HEK293 (cell line): Measurements from ENCODE around the gene MED13L.

Source experiments
- BCL11B ChIP-seq: fragments of 450-650 bp; formaldehyde crosslinking; IDR thresholded peaks from 2 replicates; pipeline ENCODE4 v1.5.1; 2016; ENCODE audit warnings: low read depth, missing biosample characterization, missing genetic modification characterization
- GLIS1 ChIP-seq: fragments of 450-650 bp; formaldehyde crosslinking; IDR thresholded peaks from 2 replicates; pipeline ENCODE4 v1.5.1; 2016; ENCODE audit warnings: missing biosample characterization, missing genetic modification characterization
- MEIS1 ChIP-seq: sonication (generic); formaldehyde crosslinking; IDR thresholded peaks from 2 replicates; pipeline ENCODE4 v1.8.1; 2022; ENCODE audit warnings: missing genetic modification reagents, mild to moderate bottlenecking, borderline replicate concordance
- PRDM1 ChIP-seq: fragments of 450-650 bp; formaldehyde crosslinking; IDR thresholded peaks from 2 replicates; pipeline ENCODE4; 2016; ENCODE audit warnings: missing biosample characterization, missing genetic modification characterization
- ZNF146 ChIP-seq: fragments of 450-650 bp; formaldehyde crosslinking; IDR thresholded peaks from 2 replicates; pipeline ENCODE4 v1.5.1; 2016; ENCODE audit warnings: missing biosample characterization, missing genetic modification characterization
- ZNF174 ChIP-seq: fragments of 450-650 bp; formaldehyde crosslinking; IDR thresholded peaks from 2 replicates; pipeline ENCODE4 v1.5.0; 2017; ENCODE audit warnings: missing biosample characterization, mild to moderate bottlenecking, missing genetic modification characterization
- ZNF19 ChIP-seq: fragments of 450-650 bp; formaldehyde crosslinking; IDR thresholded peaks from 2 replicates; pipeline ENCODE4; 2016; ENCODE audit warnings: missing biosample characterization, missing genetic modification characterization, low read depth
- ZNF2 ChIP-seq: fragments of 450-650 bp; formaldehyde crosslinking; IDR thresholded peaks from 2 replicates; pipeline ENCODE4 v1.5.1; 2016; ENCODE audit warnings: missing biosample characterization, missing genetic modification characterization
- ZNF404 ChIP-seq: fragments of 450-650 bp; formaldehyde crosslinking; IDR thresholded peaks from 2 replicates; pipeline ENCODE4 v1.5.1; 2017; ENCODE audit warnings: missing biosample characterization, missing genetic modification characterization
- ZNF521 ChIP-seq: fragments of 450-650 bp; formaldehyde crosslinking; IDR thresholded peaks from 2 replicates; pipeline ENCODE4 v1.5.1; 2017; ENCODE audit warnings: missing biosample characterization, mild to moderate bottlenecking, missing genetic modification characterization
- ZNF544 ChIP-seq: fragments of 450-650 bp; formaldehyde crosslinking; IDR thresholded peaks from 2 replicates; pipeline ENCODE4 v1.5.0; 2017; ENCODE audit warnings: missing biosample characterization, missing genetic modification characterization
- ZNF600 ChIP-seq: fragments of 450-650 bp; formaldehyde crosslinking; IDR thresholded peaks from 2 replicates; pipeline ENCODE4 v1.5.1; 2016; ENCODE audit warnings: missing biosample characterization, missing genetic modification characterization
- ZNF701 ChIP-seq: fragments of 450-650 bp; formaldehyde crosslinking; IDR thresholded peaks from 2 replicates; pipeline ENCODE4 v1.5.1; 2016; ENCODE audit warnings: missing biosample characterization, missing genetic modification characterization
- ZSCAN16 ChIP-seq: fragments of 450-650 bp; formaldehyde crosslinking; IDR thresholded peaks from 2 replicates; pipeline ENCODE4 v1.5.1; 2016; ENCODE audit warnings: missing biosample characterization, missing genetic modification characterization
- TF ChIP-seq, protein P1 (sequence below): fragments of 450-650 bp; formaldehyde crosslinking; IDR thresholded peaks from 2 replicates; pipeline ENCODE4; 2016; ENCODE audit warnings: missing biosample characterization, missing genetic modification characterization
- TF ChIP-seq, protein P2 (sequence below): fragments of 450-650 bp; formaldehyde crosslinking; IDR thresholded peaks from 2 replicates; pipeline ENCODE4 v1.5.1; 2016; ENCODE audit warnings: missing biosample characterization, missing genetic modification characterization
- TF ChIP-seq, protein P3 (sequence below): fragments of 450-650 bp; formaldehyde crosslinking; IDR thresholded peaks from 2 replicates; pipeline ENCODE4 v1.5.0; 2017; ENCODE audit warnings: missing biosample characterization, missing genetic modification characterization, borderline replicate concordance
- TF ChIP-seq, protein P4 (sequence below): sonication (generic); formaldehyde crosslinking; IDR thresholded peaks from 2 replicates; pipeline ENCODE4 v1.8.1; 2022; ENCODE audit warnings: mild to moderate bottlenecking, moderate library complexity, missing genetic modification reagents
- TF ChIP-seq, protein P5 (sequence below): fragments of 450-650 bp; formaldehyde crosslinking; IDR thresholded peaks from 2 replicates; pipeline ENCODE4 v1.5.1; 2017; ENCODE audit warnings: missing biosample characterization, missing genetic modification characterization

Gene MED13L

DNA sequence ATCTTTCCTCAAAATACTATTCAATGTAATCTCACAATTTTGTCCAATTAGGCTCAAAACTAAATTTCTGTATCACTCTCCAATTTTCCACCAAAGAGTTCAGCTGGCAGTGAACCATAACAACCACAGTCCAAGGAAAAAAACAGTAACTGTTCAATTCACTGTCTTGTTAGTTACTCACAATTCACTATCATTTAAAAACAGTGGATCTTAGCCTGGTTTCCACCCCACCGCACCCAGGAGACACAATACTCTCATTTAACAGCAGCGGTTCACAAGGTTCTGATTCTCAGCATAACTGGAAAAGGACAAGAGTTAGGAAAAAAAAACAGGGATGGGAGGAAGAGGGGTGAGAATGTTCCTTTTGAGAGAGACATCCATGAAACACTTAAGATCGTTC, 40.5 kb downstream of the MED13L start (continued):
- no peak for TF ChIP-seq ZNF544 (tag by site-specific recombination)
- TF ChIP-seq, protein P1, sequence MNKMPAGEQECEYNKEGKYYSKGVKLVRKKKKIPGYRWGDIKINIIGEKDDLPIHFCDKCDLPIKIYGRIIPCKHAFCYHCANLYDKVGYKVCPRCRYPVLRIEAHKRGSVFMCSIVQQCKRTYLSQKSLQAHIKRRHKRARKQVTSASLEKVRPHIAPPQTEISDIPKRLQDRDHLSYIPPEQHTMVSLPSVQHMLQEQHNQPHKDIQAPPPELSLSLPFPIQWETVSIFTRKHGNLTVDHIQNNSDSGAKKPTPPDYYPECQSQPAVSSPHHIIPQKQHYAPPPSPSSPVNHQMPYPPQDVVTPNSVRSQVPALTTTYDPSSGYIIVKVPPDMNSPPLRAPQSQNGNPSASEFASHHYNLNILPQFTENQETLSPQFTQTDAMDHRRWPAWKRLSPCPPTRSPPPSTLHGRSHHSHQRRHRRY (tag by site-specific recombination): no peak
- TF ChIP-seq PRDM1: peak; percentile 61; the same call in 1 of the 2 replicates
- no peak for TF ChIP-seq ZNF2 (tag by site-specific recombination)
- no peak for TF ChIP-seq MEIS1 (CRISPR knock-in tag)
- TF ChIP-seq, protein P2, sequence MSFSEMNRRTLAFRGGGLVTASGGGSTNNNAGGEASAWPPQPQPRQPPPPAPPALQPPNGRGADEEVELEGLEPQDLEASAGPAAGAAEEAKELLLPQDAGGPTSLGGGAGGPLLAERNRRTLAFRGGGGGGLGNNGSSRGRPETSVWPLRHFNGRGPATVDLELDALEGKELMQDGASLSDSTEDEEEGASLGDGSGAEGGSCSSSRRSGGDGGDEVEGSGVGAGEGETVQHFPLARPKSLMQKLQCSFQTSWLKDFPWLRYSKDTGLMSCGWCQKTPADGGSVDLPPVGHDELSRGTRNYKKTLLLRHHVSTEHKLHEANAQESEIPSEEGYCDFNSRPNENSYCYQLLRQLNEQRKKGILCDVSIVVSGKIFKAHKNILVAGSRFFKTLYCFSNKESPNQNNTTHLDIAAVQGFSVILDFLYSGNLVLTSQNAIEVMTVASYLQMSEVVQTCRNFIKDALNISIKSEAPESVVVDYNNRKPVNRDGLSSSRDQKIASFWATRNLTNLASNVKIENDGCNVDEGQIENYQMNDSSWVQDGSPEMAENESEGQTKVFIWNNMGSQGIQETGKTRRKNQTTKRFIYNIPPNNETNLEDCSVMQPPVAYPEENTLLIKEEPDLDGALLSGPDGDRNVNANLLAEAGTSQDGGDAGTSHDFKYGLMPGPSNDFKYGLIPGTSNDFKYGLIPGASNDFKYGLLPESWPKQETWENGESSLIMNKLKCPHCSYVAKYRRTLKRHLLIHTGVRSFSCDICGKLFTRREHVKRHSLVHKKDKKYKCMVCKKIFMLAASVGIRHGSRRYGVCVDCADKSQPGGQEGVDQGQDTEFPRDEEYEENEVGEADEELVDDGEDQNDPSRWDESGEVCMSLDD (tag by site-specific recombination): no peak
- no peak; the same call in 1 of the 2 replicates for TF ChIP-seq ZNF600
- TF ChIP-seq ZNF701 (tag by site-specific recombination): no peak
- TF ChIP-seq, protein P3, sequence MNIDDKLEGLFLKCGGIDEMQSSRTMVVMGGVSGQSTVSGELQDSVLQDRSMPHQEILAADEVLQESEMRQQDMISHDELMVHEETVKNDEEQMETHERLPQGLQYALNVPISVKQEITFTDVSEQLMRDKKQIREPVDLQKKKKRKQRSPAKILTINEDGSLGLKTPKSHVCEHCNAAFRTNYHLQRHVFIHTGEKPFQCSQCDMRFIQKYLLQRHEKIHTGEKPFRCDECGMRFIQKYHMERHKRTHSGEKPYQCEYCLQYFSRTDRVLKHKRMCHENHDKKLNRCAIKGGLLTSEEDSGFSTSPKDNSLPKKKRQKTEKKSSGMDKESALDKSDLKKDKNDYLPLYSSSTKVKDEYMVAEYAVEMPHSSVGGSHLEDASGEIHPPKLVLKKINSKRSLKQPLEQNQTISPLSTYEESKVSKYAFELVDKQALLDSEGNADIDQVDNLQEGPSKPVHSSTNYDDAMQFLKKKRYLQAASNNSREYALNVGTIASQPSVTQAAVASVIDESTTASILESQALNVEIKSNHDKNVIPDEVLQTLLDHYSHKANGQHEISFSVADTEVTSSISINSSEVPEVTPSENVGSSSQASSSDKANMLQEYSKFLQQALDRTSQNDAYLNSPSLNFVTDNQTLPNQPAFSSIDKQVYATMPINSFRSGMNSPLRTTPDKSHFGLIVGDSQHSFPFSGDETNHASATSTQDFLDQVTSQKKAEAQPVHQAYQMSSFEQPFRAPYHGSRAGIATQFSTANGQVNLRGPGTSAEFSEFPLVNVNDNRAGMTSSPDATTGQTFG: no peak
- TF ChIP-seq ZNF521 (tag by site-specific recombination): no peak
- no peak for TF ChIP-seq ZNF174
- TF ChIP-seq BCL11B (tag by site-specific recombination): no peak
- TF ChIP-seq, protein P4, sequence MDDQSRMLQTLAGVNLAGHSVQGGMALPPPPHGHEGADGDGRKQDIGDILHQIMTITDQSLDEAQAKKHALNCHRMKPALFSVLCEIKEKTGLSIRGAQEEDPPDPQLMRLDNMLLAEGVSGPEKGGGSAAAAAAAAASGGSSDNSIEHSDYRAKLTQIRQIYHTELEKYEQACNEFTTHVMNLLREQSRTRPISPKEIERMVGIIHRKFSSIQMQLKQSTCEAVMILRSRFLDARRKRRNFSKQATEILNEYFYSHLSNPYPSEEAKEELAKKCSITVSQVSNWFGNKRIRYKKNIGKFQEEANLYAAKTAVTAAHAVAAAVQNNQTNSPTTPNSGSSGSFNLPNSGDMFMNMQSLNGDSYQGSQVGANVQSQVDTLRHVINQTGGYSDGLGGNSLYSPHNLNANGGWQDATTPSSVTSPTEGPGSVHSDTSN (CRISPR knock-in tag): no peak
- TF ChIP-seq ZNF19 (tag by site-specific recombination): no peak
- TF ChIP-seq, protein P5, sequence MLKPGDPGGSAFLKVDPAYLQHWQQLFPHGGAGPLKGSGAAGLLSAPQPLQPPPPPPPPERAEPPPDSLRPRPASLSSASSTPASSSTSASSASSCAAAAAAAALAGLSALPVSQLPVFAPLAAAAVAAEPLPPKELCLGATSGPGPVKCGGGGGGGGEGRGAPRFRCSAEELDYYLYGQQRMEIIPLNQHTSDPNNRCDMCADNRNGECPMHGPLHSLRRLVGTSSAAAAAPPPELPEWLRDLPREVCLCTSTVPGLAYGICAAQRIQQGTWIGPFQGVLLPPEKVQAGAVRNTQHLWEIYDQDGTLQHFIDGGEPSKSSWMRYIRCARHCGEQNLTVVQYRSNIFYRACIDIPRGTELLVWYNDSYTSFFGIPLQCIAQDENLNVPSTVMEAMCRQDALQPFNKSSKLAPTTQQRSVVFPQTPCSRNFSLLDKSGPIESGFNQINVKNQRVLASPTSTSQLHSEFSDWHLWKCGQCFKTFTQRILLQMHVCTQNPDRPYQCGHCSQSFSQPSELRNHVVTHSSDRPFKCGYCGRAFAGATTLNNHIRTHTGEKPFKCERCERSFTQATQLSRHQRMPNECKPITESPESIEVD (tag by site-specific recombination): peak; percentile 2
- TF ChIP-seq GLIS1: no peak
- TF ChIP-seq ZNF146 (tag by site-specific recombination): no peak
- TF ChIP-seq ZSCAN16 (tag by site-specific recombination): no peak
- TF ChIP-seq ZNF404 (tag by site-specific recombination): no peak
